GM12873 (cell line): ENCODE data around the gene CPN2.

Experiments
- TF ChIP-seq, protein P1 (sequence below): IDR thresholded peaks from 2 replicates; pipeline ENCODE4 v1.5.1; 2012; ENCODE audit warnings: low read depth, mild to moderate bottlenecking, moderate library complexity, low read length, control low read depth; ENCODE audit not compliant: insufficient read depth; ENCODE audit errors: missing control alignments

CPN2 gene

DNA sequence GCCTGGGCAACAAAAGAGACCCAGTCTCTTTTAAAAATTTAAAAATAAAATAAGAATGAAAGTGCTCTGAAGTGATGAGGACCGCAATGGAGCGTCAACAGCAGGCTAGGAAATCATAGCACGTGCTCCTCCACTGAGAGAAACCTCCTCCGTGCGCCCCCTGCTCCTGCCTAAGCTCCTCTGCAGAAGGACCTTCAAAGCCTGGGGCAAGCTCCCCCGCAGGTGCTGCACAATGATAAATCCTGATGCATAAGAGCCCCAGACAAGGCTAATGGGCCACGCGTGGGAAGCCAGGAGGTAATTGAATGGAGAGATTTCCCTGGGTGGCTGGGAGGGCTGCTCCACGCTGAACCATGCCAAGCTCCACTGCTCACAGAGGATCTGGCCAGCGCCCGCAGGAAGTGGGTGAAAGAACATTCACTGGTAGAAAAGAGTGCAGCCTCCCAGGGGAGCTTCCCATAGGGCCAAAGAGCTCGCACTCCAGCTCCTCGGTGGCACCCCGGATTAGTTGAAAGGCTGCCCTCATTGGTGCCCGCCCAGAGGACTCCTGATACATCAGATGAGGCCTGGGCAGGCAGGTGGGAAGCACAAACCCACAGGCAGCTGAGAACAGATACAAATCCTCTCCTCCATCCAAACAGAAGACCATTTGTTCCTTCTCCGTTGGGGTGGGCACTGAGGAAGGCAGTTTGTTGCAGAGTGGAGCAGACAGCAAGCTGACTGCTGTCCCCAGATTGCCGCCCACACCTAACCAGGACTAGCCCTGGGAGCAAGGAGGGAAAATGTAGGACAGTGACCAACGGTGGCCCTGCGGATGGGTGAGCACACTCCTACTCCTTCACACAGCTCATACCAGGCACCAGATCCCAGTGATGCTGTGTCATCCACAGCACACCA, 52.5 kb downstream of the CPN2 start:
- TF ChIP-seq, protein P1, sequence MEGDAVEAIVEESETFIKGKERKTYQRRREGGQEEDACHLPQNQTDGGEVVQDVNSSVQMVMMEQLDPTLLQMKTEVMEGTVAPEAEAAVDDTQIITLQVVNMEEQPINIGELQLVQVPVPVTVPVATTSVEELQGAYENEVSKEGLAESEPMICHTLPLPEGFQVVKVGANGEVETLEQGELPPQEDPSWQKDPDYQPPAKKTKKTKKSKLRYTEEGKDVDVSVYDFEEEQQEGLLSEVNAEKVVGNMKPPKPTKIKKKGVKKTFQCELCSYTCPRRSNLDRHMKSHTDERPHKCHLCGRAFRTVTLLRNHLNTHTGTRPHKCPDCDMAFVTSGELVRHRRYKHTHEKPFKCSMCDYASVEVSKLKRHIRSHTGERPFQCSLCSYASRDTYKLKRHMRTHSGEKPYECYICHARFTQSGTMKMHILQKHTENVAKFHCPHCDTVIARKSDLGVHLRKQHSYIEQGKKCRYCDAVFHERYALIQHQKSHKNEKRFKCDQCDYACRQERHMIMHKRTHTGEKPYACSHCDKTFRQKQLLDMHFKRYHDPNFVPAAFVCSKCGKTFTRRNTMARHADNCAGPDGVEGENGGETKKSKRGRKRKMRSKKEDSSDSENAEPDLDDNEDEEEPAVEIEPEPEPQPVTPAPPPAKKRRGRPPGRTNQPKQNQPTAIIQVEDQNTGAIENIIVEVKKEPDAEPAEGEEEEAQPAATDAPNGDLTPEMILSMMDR: no peak

DNA sequence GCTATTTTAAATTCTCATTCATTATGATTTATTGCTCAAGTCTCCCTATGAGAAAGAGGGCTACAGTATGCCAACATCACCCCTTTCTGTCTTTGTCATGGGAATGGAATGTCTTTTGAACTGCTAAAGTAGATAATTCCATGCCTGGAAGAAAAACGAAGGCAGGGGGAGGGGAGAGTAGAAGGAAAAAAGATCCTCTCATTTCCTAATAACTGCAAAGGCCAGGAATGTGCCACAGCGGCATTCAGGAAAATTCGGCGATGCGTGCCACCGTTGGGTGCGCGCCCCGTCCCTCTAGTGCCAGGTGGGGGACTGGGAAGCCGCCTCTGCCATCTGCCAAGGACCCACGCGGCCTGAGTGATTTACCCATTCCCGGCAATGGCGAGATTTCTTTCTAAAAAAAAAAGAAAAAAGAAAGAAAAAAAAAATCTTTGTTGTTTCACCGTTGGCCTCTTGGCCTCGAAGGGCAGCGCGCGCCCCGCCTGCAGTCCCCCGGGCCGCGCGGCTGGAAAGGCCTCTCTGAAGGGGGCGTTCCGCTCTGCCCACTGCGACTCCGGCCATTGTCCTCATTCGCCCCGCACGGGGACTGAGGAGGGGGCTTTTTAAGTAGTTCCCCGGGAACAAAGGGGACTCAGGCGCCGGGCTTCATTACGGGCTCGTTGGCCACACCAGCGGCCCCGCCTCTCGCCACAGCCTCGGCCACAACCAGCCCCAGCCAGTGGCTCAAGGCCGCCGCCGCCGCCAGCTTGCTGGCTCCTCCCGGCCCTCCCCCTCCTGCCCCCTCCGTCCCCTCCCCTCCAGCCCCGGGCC, 54.5 kb downstream of the CPN2 start:
- TF ChIP-seq, protein P1: no peak

GRCh38 chr3:194294895-194295214, 56.3 kb downstream of the CPN2 start:
- TF ChIP-seq, protein P1: no peak

DNA sequence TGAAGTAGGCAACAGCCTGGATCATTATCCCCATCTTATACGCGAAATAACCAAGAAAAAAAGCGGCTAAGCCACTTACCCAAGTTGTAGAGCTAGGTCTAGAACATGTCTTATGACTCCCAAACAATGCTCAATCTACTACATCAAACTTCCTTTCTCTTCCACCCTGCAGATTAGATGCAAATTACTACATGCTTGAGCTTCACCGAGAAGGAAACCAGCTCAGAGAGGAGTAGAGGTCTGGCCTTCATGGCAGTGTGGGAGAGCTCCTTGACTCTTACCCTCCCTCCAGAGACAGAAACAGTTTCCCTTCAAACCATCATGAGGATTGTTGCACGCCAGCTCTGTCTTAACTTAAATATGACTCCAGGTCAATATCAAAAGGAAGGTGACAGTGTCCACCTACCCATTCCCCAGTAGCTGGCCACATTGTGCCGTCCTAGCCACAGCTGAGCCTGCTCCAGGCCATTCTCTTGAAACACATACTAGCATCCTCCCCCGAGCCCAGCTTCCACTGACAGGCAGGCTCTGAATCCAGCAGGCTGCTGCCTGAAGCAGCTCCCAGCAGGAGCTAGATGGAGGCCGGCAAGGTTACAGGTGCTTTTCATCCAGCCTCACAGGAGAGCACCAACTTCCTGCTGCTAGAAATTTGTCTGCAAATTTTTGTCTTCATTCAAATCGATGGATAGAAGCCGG, 56.8 kb downstream of the CPN2 start:
- TF ChIP-seq, protein P1: no peak

DNA sequence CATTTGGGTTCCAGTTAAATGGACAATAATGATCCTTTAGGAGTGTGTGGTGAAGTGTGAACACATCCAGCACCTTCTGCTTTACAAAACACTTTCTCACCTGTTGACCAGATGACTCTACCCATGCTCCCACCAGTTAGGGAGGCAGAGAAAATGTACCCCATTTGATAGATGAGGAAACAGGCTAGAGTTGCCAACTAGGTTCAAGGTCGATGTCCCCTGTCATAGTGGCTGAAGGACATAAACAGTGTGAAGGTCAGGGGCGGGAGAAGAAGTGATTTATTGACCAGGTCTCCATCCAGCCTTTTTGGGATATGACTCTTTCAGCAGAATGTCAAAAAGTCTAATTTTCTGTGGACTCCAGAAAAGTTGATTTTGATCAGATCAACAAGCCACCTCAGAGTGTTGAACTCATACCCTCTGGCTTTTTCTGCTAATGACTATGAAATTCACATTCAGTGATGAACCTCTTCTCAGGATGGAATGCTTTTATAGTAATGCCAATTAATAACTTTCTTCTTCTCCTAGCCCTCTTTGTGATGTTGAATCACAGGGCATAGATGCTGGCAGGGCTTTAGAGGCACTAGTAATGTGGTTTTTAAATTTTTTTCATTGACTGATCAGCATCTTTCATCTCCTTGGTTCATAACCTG, 57.5 kb downstream of the CPN2 start:
- TF ChIP-seq, protein P1: no peak

DNA sequence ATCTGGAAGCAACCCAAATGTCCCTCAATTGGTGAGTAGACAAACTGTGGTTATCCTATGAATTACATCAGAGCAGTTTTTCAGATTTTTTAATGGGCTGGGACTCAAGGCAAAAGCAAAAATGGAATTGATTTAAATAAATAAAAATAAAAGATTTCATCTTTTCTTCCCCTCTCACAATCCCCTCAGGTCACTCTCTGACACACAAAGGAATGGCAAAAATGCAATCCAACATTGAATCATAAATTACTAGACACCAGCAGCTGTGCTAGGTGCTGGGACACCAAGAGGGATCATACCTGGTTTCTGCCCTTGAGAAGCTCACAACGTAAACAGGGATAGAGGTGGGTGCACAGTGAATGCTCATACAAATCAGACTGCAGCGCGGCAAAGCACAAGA, 58.8 kb downstream of the CPN2 start:
- TF ChIP-seq, protein P1: no peak
